ENCODE results near the gene TBC1D3C.
"Not testable (repeated sequence)": the region's sequence is repeated elsewhere in the genome, so short reads cannot be mapped to it uniquely, and the experiment has no call there.

The TBC1D3C gene

DNA sequence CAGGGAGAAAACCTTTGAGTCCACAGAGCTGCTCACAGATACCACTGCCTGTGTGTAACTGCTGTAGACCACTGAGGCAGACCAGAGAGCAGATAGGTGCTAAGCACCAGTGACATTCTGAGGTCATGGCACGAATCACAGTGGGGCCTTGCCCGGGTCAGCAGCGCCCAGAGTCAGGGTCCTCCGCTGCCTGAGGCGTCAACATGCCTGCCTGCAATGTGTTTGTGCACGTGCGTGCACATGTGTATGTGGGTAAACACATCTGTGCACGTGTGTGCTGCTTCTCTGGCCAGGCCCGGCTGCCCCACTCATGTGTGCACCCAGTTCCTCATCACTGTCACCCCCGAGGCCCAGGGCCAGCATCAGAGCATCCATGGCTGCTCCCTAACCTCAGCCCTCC is at the start of gene TBC1D3C:
TBC1D3C (minus strand) TSS at position 101 of the 400 bp plus-strand sequence. CDS start 1,568 bp downstream, outside the sequence.
- DNase-seq = not testable (repeated sequence)

DNA sequence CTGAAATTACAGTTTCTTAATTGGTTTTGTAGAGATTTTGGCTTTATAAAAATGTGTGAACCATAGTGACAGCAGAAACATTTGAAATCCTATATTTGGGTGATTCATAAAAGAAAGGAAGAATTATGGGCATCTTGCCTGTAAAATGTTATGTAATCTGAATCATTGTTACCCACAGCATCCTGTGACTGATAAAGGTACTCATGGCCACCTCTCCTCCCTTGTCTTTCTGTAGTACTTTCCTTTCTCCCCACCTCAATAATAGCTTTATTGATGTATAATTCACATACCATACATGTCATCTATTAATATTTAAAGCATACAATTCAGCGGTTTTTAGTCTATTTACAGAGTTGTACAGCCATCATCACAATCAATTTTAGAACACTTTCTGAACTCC is 30.8 kb upstream of the TBC1D3C start:
- not testable (repeated sequence) for DNase-seq

DNA sequence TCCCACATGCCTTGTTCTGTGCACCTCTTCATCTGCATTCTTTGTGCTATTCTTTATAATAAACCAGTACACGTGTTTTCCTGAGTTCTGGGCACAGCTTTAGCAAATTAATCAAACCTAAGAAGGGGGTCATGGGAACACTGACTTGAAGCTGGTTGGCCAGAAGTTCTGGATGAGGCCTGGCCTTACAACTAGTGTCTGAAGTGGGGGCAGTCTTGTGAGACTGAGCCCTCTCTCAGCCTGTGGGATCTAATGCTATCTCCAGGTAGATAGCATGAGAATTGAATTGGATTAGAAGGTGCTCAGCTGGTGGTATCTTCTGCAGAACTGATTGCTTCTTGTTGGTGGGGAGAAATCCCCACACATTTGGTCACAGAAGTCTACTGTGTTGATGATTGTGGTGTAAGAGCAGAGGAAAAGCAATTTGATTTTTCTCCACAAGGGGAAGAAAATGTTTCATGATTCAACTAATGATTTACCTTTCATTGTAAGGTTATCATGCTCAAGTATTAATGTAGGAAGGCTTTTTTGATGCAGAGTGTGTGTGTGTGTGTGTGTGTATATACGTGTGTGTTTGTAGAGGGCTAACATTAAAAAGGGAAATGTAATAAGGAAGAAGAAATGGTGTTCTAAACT is 25.7 kb upstream of the TBC1D3C start:
- not testable (repeated sequence) for DNase-seq

DNA sequence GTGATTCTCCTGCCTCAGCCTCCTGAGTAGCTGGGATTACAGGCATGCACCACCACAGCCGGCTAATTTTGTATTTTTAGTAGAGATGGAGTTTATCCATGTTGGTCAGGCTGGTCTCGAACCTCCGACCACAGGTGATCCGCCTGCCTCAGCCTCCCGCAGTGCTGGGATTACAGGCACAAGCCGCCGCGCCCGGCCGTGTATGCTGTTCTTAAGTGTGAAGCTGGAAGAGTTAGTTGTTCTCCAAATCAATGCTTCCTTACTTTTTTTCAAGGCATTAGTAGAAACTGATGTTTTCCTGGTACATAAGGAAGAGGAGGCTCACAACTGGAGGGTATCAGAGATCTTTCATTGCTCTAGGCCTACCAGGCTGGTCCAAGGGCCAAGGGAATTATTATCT is 19.7 kb upstream of the TBC1D3C start:
- DNase-seq = not testable (repeated sequence)

DNA sequence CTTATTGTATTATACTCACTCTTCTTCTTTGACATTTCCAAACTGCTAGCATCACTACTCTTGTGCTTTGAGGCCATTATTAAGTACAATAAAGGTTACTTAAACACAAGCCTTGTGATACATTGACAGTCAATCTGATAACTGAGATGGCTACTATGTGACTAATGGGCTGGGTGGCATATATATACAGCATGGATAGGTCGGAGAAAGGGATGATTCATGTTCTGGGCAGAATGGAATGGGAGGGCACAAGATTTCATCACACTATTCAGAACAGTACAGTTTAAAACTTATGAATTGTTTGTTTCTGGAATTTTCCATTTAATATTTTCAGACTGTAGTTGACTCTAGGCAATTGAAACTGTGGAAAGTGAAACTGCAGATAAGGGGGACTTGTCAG is 18.9 kb upstream of the TBC1D3C start:
- not testable (repeated sequence) for DNase-seq
